ENCODE results near the gene PEX14. TPM values are rescaled to one million over a fixed set of nuclear protein-coding genes. Genes with fewer than 3 reads are reported as not detected.

Gene PEX14
- total RNA-seq, 1 experiment from 2014 or later = 29.3 TPM

- Histone ChIP-seq H3K27me3 (ENCODE audit: insufficient read depth, low read length) (no peaks in the 10 kb centered on the region), H4K20me1 (ENCODE audit: insufficient read depth) (no peaks in the 10 kb centered on the region), H3K4me1 (ENCODE audit: control insufficient read depth in 1 of 2, insufficient read depth in 2 of 2, low read length in 2 of 2) (no peaks in the 10 kb centered on the region), H3K4me2 (ENCODE audit: low read length) (no peak overlapping the region), H3K27ac (ENCODE audit: low read depth, low read length) (no peak overlapping the region), H2AFZ (ENCODE audit: low read depth, low read length, poor library complexity, severe bottlenecking) (no peak overlapping the region), H3K9me3 (ENCODE audit: control insufficient read depth in 1 of 2, insufficient read depth in 1 of 2, low read depth in 1 of 2, low read length in 2 of 2) (no peaks in the 10 kb centered on the region), H3K36me3 (ENCODE audit: control insufficient read depth in 1 of 2, insufficient read depth in 2 of 2, low read length in 2 of 2) (no peaks in the 10 kb centered on the region; a peak in 1 of 4 replicates), H3K9me2 (ENCODE audit: insufficient read depth) (no peaks in the 10 kb centered on the region), H3K9ac (ENCODE audit: low read length) (no peak overlapping the region), H3K4me3 (replicated peaks in 1 of 2; ENCODE audit: low read depth in 1 of 2, low read length in 2 of 2) (no peak overlapping the region), H3K79me2 (ENCODE audit: insufficient read depth, low read length) (no peaks in the 10 kb centered on the region)
- ATAC-seq (no peak), DNase-seq (ENCODE audit: low read depth, low spot score) (no peak)
- ChIA-PET RAD21 (ENCODE audit: low non-redundant PET in 1 of 2, low total read pairs in 2 of 2, uncharacterized antibody in 2 of 2, unreplicated experiment in 2 of 2) (interaction anchor here in 1 of 2 experiments (0.5 kb wide), 1 partner anchor 118 kb away, joined by 3 read pairs; no protein-coding TSS in a partner anchor), CTCF (no interaction called here), POLR2A (no interaction called here)
- intact Hi-C loops (cut with micrococcal nuclease) = no loop called here
- TF ChIP-seq ELF1 (IDR thresholded peaks at IDR 0.05; ENCODE audit: borderline replicate concordance, low read depth) (no peak), JUND (IDR thresholded peaks at IDR 0.05) (no peak), TCF7L2 (IDR thresholded peaks at IDR 0.05; ENCODE audit: borderline replicate concordance, extremely low read depth, insufficient read depth, insufficient read length) (no peak)
- no TSS peak for BruUV-seq (replicated peaks)
Measured at GRCh38 chr1:10625076-10625475, 150.3 kb downstream of the PEX14 start.

- ChIA-PET RAD21 (ENCODE audit: low non-redundant PET in 1 of 2, low total read pairs in 2 of 2, uncharacterized antibody in 2 of 2, unreplicated experiment in 2 of 2) (interaction anchor here in 1 of 2 experiments (0.5 kb wide), 1 partner anchor 118 kb away, joined by 3 read pairs; no protein-coding TSS in a partner anchor), POLR2A (no interaction called here), CTCF (no interaction called here)
- no TSS peak for BruUV-seq (replicated peaks)
- H3K9me3 ChIP-seq (ENCODE audit: control insufficient read depth in 1 of 2, insufficient read depth in 1 of 2, low read depth in 1 of 2, low read length in 2 of 2) = no peaks in the 10 kb centered on the region
- H4K20me1 ChIP-seq (ENCODE audit: insufficient read depth) = no peaks in the 10 kb centered on the region
- no peak overlapping the region for H3K4me2 ChIP-seq (ENCODE audit: low read length)
- no peak overlapping the region for H3K4me3 ChIP-seq (replicated peaks in 1 of 2; ENCODE audit: low read depth in 1 of 2, low read length in 2 of 2)
- H3K27me3 ChIP-seq (ENCODE audit: insufficient read depth, low read length) = no peaks in the 10 kb centered on the region
- H3K79me2 ChIP-seq (ENCODE audit: insufficient read depth, low read length) = no peaks in the 10 kb centered on the region
- no peaks in the 10 kb centered on the region; a peak in 1 of 4 replicates for H3K36me3 ChIP-seq (ENCODE audit: control insufficient read depth in 1 of 2, insufficient read depth in 2 of 2, low read length in 2 of 2)
- no peaks in the 10 kb centered on the region for H3K4me1 ChIP-seq (ENCODE audit: control insufficient read depth in 1 of 2, insufficient read depth in 2 of 2, low read length in 2 of 2)
- DNase-seq (ENCODE audit: low read depth, low spot score) = no peak
- no peak overlapping the region for H3K9ac ChIP-seq (ENCODE audit: low read length)
- H2AFZ ChIP-seq (ENCODE audit: low read depth, low read length, poor library complexity, severe bottlenecking) = no peak overlapping the region
- no peak for ATAC-seq
- H3K27ac ChIP-seq (ENCODE audit: low read depth, low read length) = no peak overlapping the region
- H3K9me2 ChIP-seq (ENCODE audit: insufficient read depth) = no peaks in the 10 kb centered on the region
- intact Hi-C loops (cut with micrococcal nuclease) = no loop called here
- TF ChIP-seq ELF1 (IDR thresholded peaks at IDR 0.05; ENCODE audit: borderline replicate concordance, low read depth) (no peak), ZNF274 (IDR thresholded peaks at IDR 0.05; ENCODE audit: low read depth, low read length) (no peak), ZBTB33 (IDR thresholded peaks at IDR 0.05; ENCODE audit: extremely low read depth, insufficient replicate concordance, low read length) (no peak), POLR2A (IDR thresholded peaks at IDR 0.05; ENCODE audit: borderline replicate concordance, extremely low read depth, insufficient read depth, insufficient read length) (no peak), JUND (IDR thresholded peaks at IDR 0.05) (no peak), TCF7L2 (IDR thresholded peaks at IDR 0.05; ENCODE audit: borderline replicate concordance, extremely low read depth, insufficient read depth, insufficient read length) (no peak), MAX (IDR thresholded peaks at IDR 0.05) (no peak), EGR1 (IDR thresholded peaks at IDR 0.05; ENCODE audit: low read depth) (no peak), ATF3 (IDR thresholded peaks at IDR 0.05) (no peak), SP1 (IDR thresholded peaks at IDR 0.05; ENCODE audit: low read depth) (no peak), CBX3 (IDR thresholded peaks at IDR 0.05; ENCODE audit: low read depth) (no peak), ZFX (IDR thresholded peaks at IDR 0.05) (no peak), SIN3A (IDR thresholded peaks at IDR 0.05; ENCODE audit: low read depth) (no peak), CTCF (IDR thresholded peaks at IDR 0.05 in 2 of 3, conservative IDR thresholded peaks at IDR 0.05 in 1 of 3; ENCODE audit: borderline replicate concordance in 1 of 3, insufficient read depth in 1 of 3, low read depth in 2 of 3, low read length in 2 of 3) (no peak), FOSL1 (IDR thresholded peaks at IDR 0.05; ENCODE audit: low read depth) (no peak)
Measured at GRCh38 chr1:10625554-10625953, 150.8 kb downstream of the PEX14 start.
